B cell (primary cell): ENCODE data around the gene TBC1D22A. TPM values are rescaled to one million over a fixed set of nuclear protein-coding genes. Genes with fewer than 3 reads are reported as not detected.

Source experiments
- ATAC-seq: fragments of 200-7000 bp; cut with Tn5 transposase; one replicate; pipeline ENCODE4 v1.10.0; 2021; ENCODE audit warnings: low read depth, mild to moderate bottlenecking, moderate number of reproducible peaks, moderate library complexity
- CTCF ChIA-PET: fragments of 350-600 bp; sonication (Branson Sonifier 250); formaldehyde crosslinking; loops from one replicate; lab custom pipeline; 2021; ENCODE audit warnings: antibody characterized with exemption, inconsistent platforms; lab: Charles Lee
- POLR2A ChIA-PET: fragments of 350-600 bp; sonication (Branson Sonifier 250); formaldehyde crosslinking; loops from one replicate; lab custom pipeline; 2021; ENCODE audit warnings: antibody characterized with exemption; lab: Charles Lee
- DNase-seq: peaks from one replicate; pipeline ENCODE4 v3.0.0; 2013
- H2AFZ ChIP-seq: 2 replicates; pipeline ENCODE4 v1.6.1; 2012; ENCODE audit warnings: mild to moderate bottlenecking, low read depth, low read length; ENCODE audit not compliant: insufficient read depth, poor library complexity, severe bottlenecking
- H3K27ac ChIP-seq, 2 donors: 1 replicate in 1 of 2; 2 replicates in 1 of 2; pipeline ENCODE4 v1.5.1; 2012 to 2013; ENCODE audit warnings: low read length in 2 of 2, mild to moderate bottlenecking in 2 of 2, moderate library complexity in 1 of 2
- H3K27me3 ChIP-seq, 4 experiments: fragments of 200-600 bp in 1 of 4; sonication (generic) in 1 of 4; replicated peaks in 1 of 4; 1 replicate in 2 of 4; 2 replicates in 2 of 4; pipeline versions ENCODE4 v1.6.1 to v1.7.0; 2013 to 2016; ENCODE audit warnings: low read length in 3 of 4, mild to moderate bottlenecking in 2 of 4, mixed read lengths in 1 of 4, moderate library complexity in 1 of 4; ENCODE audit not compliant: insufficient read depth in 4 of 4, control insufficient read depth in 3 of 4; ENCODE audit errors: control extremely low read depth in 1 of 4
- H3K36me3 ChIP-seq, 2 experiments: replicated peaks in 1 of 2; 1 replicate in 1 of 2; 2 replicates in 1 of 2; pipeline versions ENCODE4 v1.6.1 to v1.7.1; 2013; ENCODE audit warnings: low read length in 1 of 2; ENCODE audit not compliant: insufficient read depth in 2 of 2, control insufficient read depth in 1 of 2; ENCODE audit errors: control extremely low read depth in 1 of 2, extremely low read depth in 1 of 2
- H3K4me1 ChIP-seq, 2 donors: fragments of 200-600 bp in 1 of 2; sonication (generic) in 1 of 2; 1 replicate in 1 of 2; 2 replicates in 1 of 2; pipeline versions ENCODE4 v1.5.1 to v1.6.1; 2013 to 2017; ENCODE audit warnings: low read length in 2 of 2; ENCODE audit not compliant: control insufficient read depth in 2 of 2, insufficient read depth in 2 of 2
- H3K4me2 ChIP-seq: replicated peaks from 2 replicates; pipeline ENCODE3; 2012; ENCODE audit warnings: mild to moderate bottlenecking, low read depth, low read length; ENCODE audit not compliant: poor library complexity, severe bottlenecking
- H3K4me3 ChIP-seq, 5 experiments: fragments of 200-600 bp in 1 of 5; sonication (generic) in 1 of 5; 1 replicate in 3 of 5; 2 replicates in 2 of 5; pipeline versions ENCODE4 v1.5.1 to v1.7.0; 2011 to 2016; ENCODE audit warnings: low read length in 4 of 5, mild to moderate bottlenecking in 4 of 5, low read depth in 2 of 5, control low read depth in 1 of 5, moderate library complexity in 1 of 5; ENCODE audit not compliant: insufficient read depth in 1 of 5; ENCODE audit errors: control extremely low read depth in 1 of 5, extremely low read depth in 1 of 5
- H3K79me2 ChIP-seq: fragments of 200-600 bp; sonication (generic); one replicate; pipeline ENCODE4 v1.6.0; 2016; ENCODE audit warnings: low read length; ENCODE audit not compliant: control insufficient read depth, insufficient read depth
- H3K9ac ChIP-seq: fragments of 200-600 bp; sonication (generic); 2 replicates; pipeline ENCODE4 v1.6.1; 2017; ENCODE audit warnings: mild to moderate bottlenecking, low read length, moderate library complexity
- H3K9me3 ChIP-seq, 3 donors: one replicate each; pipeline versions ENCODE4 v1.6.1 to v1.7.1; 2013; ENCODE audit warnings: low read length in 2 of 3; ENCODE audit not compliant: control insufficient read depth in 2 of 3, insufficient read depth in 1 of 3; ENCODE audit errors: control extremely low read depth in 1 of 3
- H4K20me1 ChIP-seq: 2 replicates; pipeline ENCODE4 v1.6.0; 2012; ENCODE audit warnings: mild to moderate bottlenecking, low read length; ENCODE audit not compliant: insufficient read depth, control insufficient read depth, poor library complexity, severe bottlenecking
- H3K27ac Mint-ChIP-seq: one replicate; pipeline ENCODE4 v1.8.0; 2021; ENCODE audit warnings: mixed read lengths
- H3K27me3 Mint-ChIP-seq: one replicate; pipeline ENCODE4 v1.8.0; 2021; ENCODE audit warnings: mixed read lengths
- H3K4me1 Mint-ChIP-seq: one replicate; pipeline ENCODE4 v1.8.0; 2021; ENCODE audit warnings: mixed read lengths
- H3K4me3 Mint-ChIP-seq: one replicate; pipeline ENCODE4 v1.8.0; 2021; ENCODE audit warnings: mixed read lengths
- H3K9me3 Mint-ChIP-seq: one replicate; pipeline ENCODE4 v1.8.0; 2022; ENCODE audit warnings: mixed read lengths; ENCODE audit not compliant: insufficient read depth
- EZH2 ChIP-seq: IDR thresholded peaks from 2 replicates; pipeline ENCODE4 v1.6.1; 2012; ENCODE audit warnings: borderline replicate concordance, low read depth, mild to moderate bottlenecking, moderate library complexity, low read length; ENCODE audit not compliant: insufficient read depth, poor library complexity, severe bottlenecking
- WGBS: methylation state at CpG from one replicate; pipeline ENCODE4 v1.1.5; 2013; ENCODE audit warnings: missing lambda C conversion rate; ENCODE audit not compliant: insufficient coverage; 5-methylcytosine and 5-hydroxymethylcytosine counted together
- intact Hi-C: fragments of 100-400 bp; cut with micrococcal nuclease; formaldehyde crosslinking; loops from one replicate; pipeline ENCODE4 v1.10.0; 2022
- polyA plus RNA-seq: library from polyadenylated mRNA; depleted of rRNA; stranded (reverse); fragments of >200 nt; gene quantifications from 2 replicates; pipeline ENCODE4 v1.2.3, GENCODE V29; 2012
- total RNA-seq, 2 donors: library from RNA; stranded (reverse); fragments of 120-200 nt in 1 of 2; gene quantifications; 1 replicate in 1 of 2; 2 replicates in 1 of 2; pipeline versions ENCODE4 v1.2.3 to v1.2.4, GENCODE V29; 2013 to 2022
- TF ChIP-seq, protein P1 (sequence below): fragments of 200-600 bp; IDR thresholded peaks from one replicate; pipeline ENCODE4 v1.8.0; 2022; ENCODE audit warnings: antibody characterized with exemption, mild to moderate bottlenecking

The TBC1D22A gene
- total and polyA plus RNA-seq, 2 donors (not counting 1 experiment from before 2014, with no cell fraction given) = 73.8 to 128 TPM

DNA sequence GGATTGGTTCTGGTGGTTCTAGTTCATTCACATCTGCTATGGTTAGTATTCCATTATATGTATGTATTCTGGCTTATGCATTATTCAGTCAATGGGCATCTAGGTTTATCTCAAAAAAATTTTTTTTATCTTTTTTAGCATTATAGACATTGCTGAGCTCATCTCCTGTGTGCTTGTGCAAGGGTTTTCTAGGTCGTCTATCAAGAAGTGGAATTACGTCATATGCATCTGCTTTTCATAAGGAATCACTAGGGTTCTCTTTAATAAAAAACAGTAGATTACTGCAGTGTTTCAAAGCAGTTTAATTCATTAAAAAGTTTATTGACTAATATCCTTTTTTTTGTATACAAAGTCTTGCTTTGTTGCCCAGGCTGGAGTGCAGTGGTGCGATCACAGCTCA, 21.3 kb downstream of the TBC1D22A start:
- intact Hi-C loops = no loop called here
- WGBS = no CpG with 5 or more reads among the region's 3 CpGs
- H3K27me3 Mint-ChIP-seq = no peaks in the 10 kb centered on the region
- Histone ChIP-seq H3K9me3 (peaks cover 0 to 1% (median 0%) of the 10 kb centered on the region in 3 donors), H2AFZ (no peak overlapping the region), H3K4me3 (no peak overlapping the region), H3K27ac (no peak overlapping the region), H4K20me1 (peaks cover 100% of the 10 kb centered on the region), H3K9ac (no peak overlapping the region), H3K27me3 (no peaks in the 10 kb centered on the region), H3K79me2 (peaks cover 100% of the 10 kb centered on the region), H3K36me3 (peaks cover 10 to 44% of the 10 kb centered on the region in 2 experiments), H3K4me1 (peaks cover 49 to 50% of the 10 kb centered on the region in 2 donors), H3K4me2 (no peak overlapping the region)
- H3K4me1 Mint-ChIP-seq = peaks cover 83% of the 10 kb centered on the region
- ChIA-PET POLR2A (no interaction called here), CTCF (interaction anchor here (3.3 kb wide), 1 partner anchor 19 kb away, joined by 15 read pairs; no protein-coding TSS in a partner anchor)
- TF ChIP-seq EZH2 = no peak
- TF ChIP-seq, protein P1, sequence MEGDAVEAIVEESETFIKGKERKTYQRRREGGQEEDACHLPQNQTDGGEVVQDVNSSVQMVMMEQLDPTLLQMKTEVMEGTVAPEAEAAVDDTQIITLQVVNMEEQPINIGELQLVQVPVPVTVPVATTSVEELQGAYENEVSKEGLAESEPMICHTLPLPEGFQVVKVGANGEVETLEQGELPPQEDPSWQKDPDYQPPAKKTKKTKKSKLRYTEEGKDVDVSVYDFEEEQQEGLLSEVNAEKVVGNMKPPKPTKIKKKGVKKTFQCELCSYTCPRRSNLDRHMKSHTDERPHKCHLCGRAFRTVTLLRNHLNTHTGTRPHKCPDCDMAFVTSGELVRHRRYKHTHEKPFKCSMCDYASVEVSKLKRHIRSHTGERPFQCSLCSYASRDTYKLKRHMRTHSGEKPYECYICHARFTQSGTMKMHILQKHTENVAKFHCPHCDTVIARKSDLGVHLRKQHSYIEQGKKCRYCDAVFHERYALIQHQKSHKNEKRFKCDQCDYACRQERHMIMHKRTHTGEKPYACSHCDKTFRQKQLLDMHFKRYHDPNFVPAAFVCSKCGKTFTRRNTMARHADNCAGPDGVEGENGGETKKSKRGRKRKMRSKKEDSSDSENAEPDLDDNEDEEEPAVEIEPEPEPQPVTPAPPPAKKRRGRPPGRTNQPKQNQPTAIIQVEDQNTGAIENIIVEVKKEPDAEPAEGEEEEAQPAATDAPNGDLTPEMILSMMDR = no peak
- no peak for ATAC-seq
- no peaks in the 10 kb centered on the region for H3K9me3 Mint-ChIP-seq
- no peak overlapping the region for H3K4me3 Mint-ChIP-seq
- no peak for DNase-seq
- H3K27ac Mint-ChIP-seq = no peak overlapping the region

DNA sequence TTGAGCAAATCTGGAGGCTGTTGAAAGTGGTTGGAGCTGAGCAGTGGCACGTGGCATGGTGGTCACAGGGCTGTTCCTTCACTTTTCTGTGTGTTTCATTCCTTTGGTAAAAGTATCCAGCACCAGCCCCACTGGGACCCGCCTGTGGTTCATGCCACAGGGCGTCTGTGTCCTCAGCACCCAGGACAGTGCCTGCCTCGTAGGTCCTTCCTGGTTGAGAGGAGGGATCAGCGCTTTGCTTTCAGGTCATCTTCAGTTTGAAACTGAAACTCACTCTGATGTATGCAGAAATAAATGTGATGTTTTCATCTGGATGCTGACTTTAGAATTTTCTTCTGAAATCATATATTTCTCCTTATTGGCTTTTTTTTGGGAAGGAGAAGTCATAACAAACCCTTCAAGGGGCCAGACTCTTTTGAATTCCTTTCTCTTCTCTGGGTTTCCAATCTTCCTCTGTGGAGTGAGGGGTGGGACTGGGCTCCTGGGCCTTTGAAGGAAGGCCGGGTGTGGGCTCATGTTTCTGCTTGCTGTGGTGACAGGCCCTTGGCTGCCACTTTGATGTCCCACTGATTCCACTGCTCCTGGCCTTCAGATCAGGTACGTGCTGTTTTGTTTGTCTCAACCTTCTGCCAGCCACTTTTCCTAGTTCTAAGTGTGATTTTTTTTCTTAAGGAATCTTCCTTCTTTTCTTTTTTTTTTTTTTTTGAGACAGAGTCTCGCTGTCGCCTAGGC, 26.2 kb downstream of the TBC1D22A start:
- Mint-ChIP-seq H3K4me3 (peak overlapping the region; percentile 63), H3K27me3 (no peaks in the 10 kb centered on the region), H3K9me3 (no peaks in the 10 kb centered on the region), H3K4me1 (peaks cover 65% of the 10 kb centered on the region), H3K27ac (peak overlapping the region; percentile 72)
- H2AFZ ChIP-seq = no peak overlapping the region
- H3K36me3 ChIP-seq = peaks cover 7 to 33% of the 10 kb centered on the region in 2 experiments
- POLR2A ChIA-PET = no interaction called here
- no peak overlapping the region for H3K4me3 ChIP-seq
- 71% methylated on average over 6 of the region's 9 CpGs for WGBS
- CTCF ChIA-PET = interaction anchor here (0.7 to 2.7 kb wide), 5 partner anchors 10 to 225 kb away, joined by 3 to 14 read pairs (median 4); no protein-coding TSS in a partner anchor
- H4K20me1 ChIP-seq = peaks cover 97% of the 10 kb centered on the region
- peak overlapping the region in 1 of 2 donors; percentile 63 for H3K27ac ChIP-seq
- peaks cover 35 to 44% of the 10 kb centered on the region in 2 donors for H3K4me1 ChIP-seq
- H3K27me3 ChIP-seq = no peaks in the 10 kb centered on the region
- TF ChIP-seq EZH2 = no peak
- TF ChIP-seq, protein P1 = no peak
- peak overlapping the region; percentile 48 for H3K4me2 ChIP-seq
- H3K9me3 ChIP-seq = peaks cover 0 to 1% (median 0%) of the 10 kb centered on the region in 3 donors
- H3K9ac ChIP-seq = no peak overlapping the region
- peak; percentile 38 for DNase-seq
- no peak for ATAC-seq
- intact Hi-C loops = no loop called here
- H3K79me2 ChIP-seq = peaks cover 100% of the 10 kb centered on the region
